ENCODE results near the gene RPL22. TPM values are rescaled to one million over a fixed set of nuclear protein-coding genes. Genes with fewer than 3 reads are reported as not detected.

RPL22 gene
- polyA plus RNA-seq, 1 donor (not counting 4 experiments of a cell fraction or from before 2014, with no cell fraction given) = 421 TPM

GRCh38 chr1:6218375-6219164 lies 19.2 kb upstream of the RPL22 start:
- Histone ChIP-seq H3K4me1 (ENCODE audit: control insufficient read depth, extremely low read depth, insufficient read depth, low read length) (peaks cover 14% of the 10 kb centered on the region), H3K4me2 (ENCODE audit: control insufficient read depth, extremely low read depth, insufficient read depth, low read depth, low read length) (no peak overlapping the region), H3K27ac (ENCODE audit: control insufficient read depth, insufficient read depth, low read length) (no peak overlapping the region), H3K27me3 (ENCODE audit: control insufficient read depth, extremely low read depth, insufficient read depth, low read length) (no peaks in the 10 kb centered on the region), H4K20me1 (ENCODE audit: control insufficient read depth, extremely low read depth, insufficient read depth, low read length) (no peaks in the 10 kb centered on the region), H3K9me1 (ENCODE audit: control insufficient read depth, extremely low read depth, insufficient read depth, low read length) (no peaks in the 10 kb centered on the region), H3K4me3 (ENCODE audit: control insufficient read depth in 2 of 3, extremely low read depth in 1 of 3, insufficient read depth in 2 of 3, low read depth in 1 of 3, low read length in 3 of 3) (no peak overlapping the region), H2AFZ (ENCODE audit: control insufficient read depth, low read length) (no peak overlapping the region), H3K9ac (ENCODE audit: control insufficient read depth, extremely low read depth, insufficient read depth, low read length) (no peak overlapping the region), H3K9me3 (ENCODE audit: control insufficient read depth, low read depth, low read length) (no peaks in the 10 kb centered on the region), H3K79me2 (ENCODE audit: control insufficient read depth, insufficient read depth, low read length) (no peaks in the 10 kb centered on the region), H3K36me3 (ENCODE audit: control insufficient read depth in 2 of 2, extremely low read depth in 1 of 2, insufficient read depth in 2 of 2, low read length in 2 of 2) (peaks cover 4 to 14% of the 10 kb centered on the region in 2 experiments)
- DNase-seq (ENCODE audit: low read depth, low spot score) = no peak
- dilution Hi-C loops (cut with MboI; ENCODE audit: extremely low pct_ligation_motif_present, low sequenced_read_pairs) = no loop called here
- FAIRE-seq = no peak
- TF ChIP-seq EZH2 (IDR thresholded peaks at IDR 0.05; ENCODE audit: low read length) = no peak
- TF ChIP-seq, protein P1, sequence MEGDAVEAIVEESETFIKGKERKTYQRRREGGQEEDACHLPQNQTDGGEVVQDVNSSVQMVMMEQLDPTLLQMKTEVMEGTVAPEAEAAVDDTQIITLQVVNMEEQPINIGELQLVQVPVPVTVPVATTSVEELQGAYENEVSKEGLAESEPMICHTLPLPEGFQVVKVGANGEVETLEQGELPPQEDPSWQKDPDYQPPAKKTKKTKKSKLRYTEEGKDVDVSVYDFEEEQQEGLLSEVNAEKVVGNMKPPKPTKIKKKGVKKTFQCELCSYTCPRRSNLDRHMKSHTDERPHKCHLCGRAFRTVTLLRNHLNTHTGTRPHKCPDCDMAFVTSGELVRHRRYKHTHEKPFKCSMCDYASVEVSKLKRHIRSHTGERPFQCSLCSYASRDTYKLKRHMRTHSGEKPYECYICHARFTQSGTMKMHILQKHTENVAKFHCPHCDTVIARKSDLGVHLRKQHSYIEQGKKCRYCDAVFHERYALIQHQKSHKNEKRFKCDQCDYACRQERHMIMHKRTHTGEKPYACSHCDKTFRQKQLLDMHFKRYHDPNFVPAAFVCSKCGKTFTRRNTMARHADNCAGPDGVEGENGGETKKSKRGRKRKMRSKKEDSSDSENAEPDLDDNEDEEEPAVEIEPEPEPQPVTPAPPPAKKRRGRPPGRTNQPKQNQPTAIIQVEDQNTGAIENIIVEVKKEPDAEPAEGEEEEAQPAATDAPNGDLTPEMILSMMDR (optimal IDR thresholded peaks at IDR 0.05 in 1 of 3, IDR thresholded peaks at IDR 0.05 in 1 of 3, conservative IDR thresholded peaks at IDR 0.05 in 1 of 3; ENCODE audit: extremely low read depth in 1 of 3, insufficient read depth in 2 of 3, low read length in 3 of 3) = no peak

GRCh38 chr1:6212193-6212959 lies 13.0 kb upstream of the RPL22 start:
- Histone ChIP-seq H3K9me1 (ENCODE audit: control insufficient read depth, extremely low read depth, insufficient read depth, low read length) (no peaks in the 10 kb centered on the region), H3K79me2 (ENCODE audit: control insufficient read depth, insufficient read depth, low read length) (no peaks in the 10 kb centered on the region), H3K27ac (ENCODE audit: control insufficient read depth, insufficient read depth, low read length) (no peak overlapping the region), H3K9ac (ENCODE audit: control insufficient read depth, extremely low read depth, insufficient read depth, low read length) (no peak overlapping the region), H3K27me3 (ENCODE audit: control insufficient read depth, extremely low read depth, insufficient read depth, low read length) (no peaks in the 10 kb centered on the region), H3K36me3 (ENCODE audit: control insufficient read depth in 2 of 2, extremely low read depth in 1 of 2, insufficient read depth in 2 of 2, low read length in 2 of 2) (peaks cover 0 to 2% of the 10 kb centered on the region in 2 experiments), H3K4me2 (ENCODE audit: control insufficient read depth, extremely low read depth, insufficient read depth, low read depth, low read length) (no peak overlapping the region), H3K4me1 (ENCODE audit: control insufficient read depth, extremely low read depth, insufficient read depth, low read length) (peaks cover 2% of the 10 kb centered on the region), H3K4me3 (ENCODE audit: control insufficient read depth in 2 of 3, extremely low read depth in 1 of 3, insufficient read depth in 2 of 3, low read depth in 1 of 3, low read length in 3 of 3) (no peak overlapping the region), H3K9me3 (ENCODE audit: control insufficient read depth, low read depth, low read length) (no peaks in the 10 kb centered on the region), H4K20me1 (ENCODE audit: control insufficient read depth, extremely low read depth, insufficient read depth, low read length) (no peaks in the 10 kb centered on the region), H2AFZ (ENCODE audit: control insufficient read depth, low read length) (no peak overlapping the region)
- no peak for TF ChIP-seq EZH2 (IDR thresholded peaks at IDR 0.05; ENCODE audit: low read length)
- TF ChIP-seq, protein P1 (optimal IDR thresholded peaks at IDR 0.05 in 1 of 3, IDR thresholded peaks at IDR 0.05 in 1 of 3, conservative IDR thresholded peaks at IDR 0.05 in 1 of 3; ENCODE audit: extremely low read depth in 1 of 3, insufficient read depth in 2 of 3, low read length in 3 of 3) = no peak
- dilution Hi-C loops (cut with MboI; ENCODE audit: extremely low pct_ligation_motif_present, low sequenced_read_pairs) = no loop called here
- no peak for FAIRE-seq
- no peak for DNase-seq (ENCODE audit: low read depth, low spot score)

Measured in keratinocyte (primary cell).